NK-92 treated with Interleukin-12 subunit alpha and Interleukin-12 subunit beta, amount 100 ng/mL, for 24 hours (cell line): ENCODE data around the gene PRR7.
A peak's percentile ranks its signal among the peaks of the same experiment; 100 is the strongest.

Experiments
- DNase-seq: peaks from one replicate; lab custom pipeline; 2025; lab: John Stamatoyannopoulos, UW

PRR7 gene

GRCh38 chr5:177452688-177453638, 6.3 kb downstream of the PRR7 start:
- no peak for DNase-seq

GRCh38 chr5:177453852-177454396, 7.3 kb downstream of the PRR7 start:
- DNase-seq = no peak

- DNase-seq = peak; percentile 85
Observed at GRCh38 chr5:177454397-177455035, 7.9 kb downstream of the PRR7 start.

GRCh38 chr5:177455036-177455660, 8.5 kb downstream of the PRR7 start:
- peak; percentile 88 for DNase-seq

- peak; percentile 89 for DNase-seq
Observed at GRCh38 chr5:177455661-177456590, 9.3 kb downstream of the PRR7 start.

- no peak for DNase-seq
Observed at GRCh38 chr5:177456591-177456964, 10.0 kb downstream of the PRR7 start.

GRCh38 chr5:177456976-177457851, 10.6 kb downstream of the PRR7 start:
- peak; percentile 42 for DNase-seq

- DNase-seq = no peak
Observed at GRCh38 chr5:177457852-177458681, 11.5 kb downstream of the PRR7 start.

GRCh38 chr5:177458912-177459350, 12.3 kb downstream of the PRR7 start:
- DNase-seq = no peak

GRCh38 chr5:177459357-177459756, 12.7 kb downstream of the PRR7 start:
- DNase-seq = no peak

- no peak for DNase-seq
Observed at GRCh38 chr5:177459819-177460628, 13.4 kb downstream of the PRR7 start.

- DNase-seq = no peak
Observed at GRCh38 chr5:177462021-177462670, 15.5 kb downstream of the PRR7 start.

- DNase-seq = no peak
Observed at GRCh38 chr5:177465044-177465443, 18.4 kb downstream of the PRR7 start.

- no peak for DNase-seq
Observed at GRCh38 chr5:177466861-177467260, 20.2 kb downstream of the PRR7 start.

- DNase-seq = no peak
Observed at GRCh38 chr5:177467436-177467835, 20.8 kb downstream of the PRR7 start.

- peak; percentile 31 for DNase-seq
Observed at GRCh38 chr5:177468329-177468684, 21.7 kb downstream of the PRR7 start.

GRCh38 chr5:177468685-177469628, 22.3 kb downstream of the PRR7 start:
- DNase-seq = no peak
